GM12872 (cell line): ENCODE measurements around the gene NRIP1.

Experiments
- TF ChIP-seq, protein P1 (sequence below): IDR thresholded peaks from 3 replicates; pipeline ENCODE4 v1.5.1; 2011; ENCODE audit warnings: low read depth, mild to moderate bottlenecking, low read length, moderate library complexity; ENCODE audit not compliant: insufficient read depth

Gene NRIP1

DNA sequence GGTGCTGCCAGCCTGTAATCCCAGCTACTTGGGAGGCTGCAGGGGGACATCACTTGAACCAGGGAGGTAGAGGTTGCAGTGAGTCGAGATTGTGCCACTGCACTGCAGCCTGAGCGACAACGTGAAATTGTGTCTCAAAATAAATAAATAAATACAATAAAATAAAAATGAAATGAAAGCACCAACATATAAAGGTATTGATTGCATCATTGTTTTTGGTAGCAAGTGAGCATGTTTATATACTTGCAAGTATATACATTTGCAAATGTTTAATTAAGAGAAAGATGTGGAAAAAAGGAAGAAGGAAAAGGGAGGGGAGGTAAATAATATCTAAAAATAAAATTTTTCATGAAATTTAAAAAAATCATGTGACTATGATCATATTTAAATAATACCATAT is 32.8 kb upstream of the NRIP1 start:
- TF ChIP-seq, protein P1, sequence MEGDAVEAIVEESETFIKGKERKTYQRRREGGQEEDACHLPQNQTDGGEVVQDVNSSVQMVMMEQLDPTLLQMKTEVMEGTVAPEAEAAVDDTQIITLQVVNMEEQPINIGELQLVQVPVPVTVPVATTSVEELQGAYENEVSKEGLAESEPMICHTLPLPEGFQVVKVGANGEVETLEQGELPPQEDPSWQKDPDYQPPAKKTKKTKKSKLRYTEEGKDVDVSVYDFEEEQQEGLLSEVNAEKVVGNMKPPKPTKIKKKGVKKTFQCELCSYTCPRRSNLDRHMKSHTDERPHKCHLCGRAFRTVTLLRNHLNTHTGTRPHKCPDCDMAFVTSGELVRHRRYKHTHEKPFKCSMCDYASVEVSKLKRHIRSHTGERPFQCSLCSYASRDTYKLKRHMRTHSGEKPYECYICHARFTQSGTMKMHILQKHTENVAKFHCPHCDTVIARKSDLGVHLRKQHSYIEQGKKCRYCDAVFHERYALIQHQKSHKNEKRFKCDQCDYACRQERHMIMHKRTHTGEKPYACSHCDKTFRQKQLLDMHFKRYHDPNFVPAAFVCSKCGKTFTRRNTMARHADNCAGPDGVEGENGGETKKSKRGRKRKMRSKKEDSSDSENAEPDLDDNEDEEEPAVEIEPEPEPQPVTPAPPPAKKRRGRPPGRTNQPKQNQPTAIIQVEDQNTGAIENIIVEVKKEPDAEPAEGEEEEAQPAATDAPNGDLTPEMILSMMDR, result no peak

DNA sequence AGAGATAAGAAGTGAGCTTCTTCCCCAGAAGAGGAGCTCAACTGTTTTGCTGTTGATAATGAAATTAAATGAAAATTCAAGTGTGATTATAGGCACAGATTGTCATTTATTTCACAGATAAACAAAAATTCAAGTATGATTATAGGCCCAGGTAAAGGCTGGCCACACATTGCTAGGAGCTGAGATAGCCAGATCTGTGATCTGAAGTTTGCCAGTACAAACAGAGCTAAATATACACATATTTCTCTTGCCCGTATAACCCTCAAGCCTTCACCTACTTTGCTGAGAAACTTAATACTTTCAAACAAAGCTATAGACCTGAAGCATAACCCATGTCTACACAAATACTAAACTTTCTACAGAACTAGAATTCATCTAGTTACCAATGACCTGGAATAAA is 31.3 kb upstream of the NRIP1 start:
- TF ChIP-seq, protein P1, result no peak

DNA sequence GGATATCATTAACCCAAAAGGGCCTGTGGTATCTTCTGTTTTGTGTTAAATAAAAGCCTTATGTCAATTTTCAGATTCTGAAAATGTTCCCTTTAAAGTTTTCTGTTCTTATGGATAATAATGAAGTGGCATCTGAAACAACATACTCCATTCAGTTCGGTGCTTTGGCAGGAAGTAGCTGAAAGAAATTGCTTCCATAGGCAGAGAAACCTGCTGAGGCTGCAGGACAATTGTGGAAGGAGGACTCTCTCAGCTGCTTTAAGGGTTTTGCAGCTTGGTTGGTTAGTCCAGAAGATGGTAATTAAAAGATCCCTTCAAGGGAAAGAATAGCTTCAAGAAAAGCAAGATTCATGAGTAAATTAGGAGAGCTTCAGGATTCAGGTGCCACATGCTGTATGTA is 30.5 kb upstream of the NRIP1 start:
- TF ChIP-seq, protein P1, result no peak

DNA sequence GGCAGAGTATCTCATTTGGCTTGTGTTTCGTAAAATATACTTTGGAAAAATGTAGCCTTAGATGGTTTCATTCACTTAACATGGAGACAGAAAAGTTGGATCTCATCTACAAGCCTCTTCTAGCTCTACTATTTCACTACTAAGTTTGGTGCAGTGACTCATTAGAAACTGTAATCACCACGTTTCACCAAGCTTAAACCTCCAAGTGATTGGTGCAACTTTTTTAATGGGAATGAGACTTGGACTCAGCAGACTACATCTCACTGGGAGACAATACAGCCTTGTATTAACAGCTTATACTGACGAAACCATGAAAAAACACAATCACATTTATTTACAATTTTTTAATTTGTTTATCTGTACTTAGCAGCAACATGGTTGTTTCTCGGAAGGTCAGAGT is 29.9 kb upstream of the NRIP1 start:
- TF ChIP-seq, protein P1, result no peak

GRCh38 chr21:15093216-15093615 is 28.4 kb upstream of the NRIP1 start:
- TF ChIP-seq, protein P1, result no peak

DNA sequence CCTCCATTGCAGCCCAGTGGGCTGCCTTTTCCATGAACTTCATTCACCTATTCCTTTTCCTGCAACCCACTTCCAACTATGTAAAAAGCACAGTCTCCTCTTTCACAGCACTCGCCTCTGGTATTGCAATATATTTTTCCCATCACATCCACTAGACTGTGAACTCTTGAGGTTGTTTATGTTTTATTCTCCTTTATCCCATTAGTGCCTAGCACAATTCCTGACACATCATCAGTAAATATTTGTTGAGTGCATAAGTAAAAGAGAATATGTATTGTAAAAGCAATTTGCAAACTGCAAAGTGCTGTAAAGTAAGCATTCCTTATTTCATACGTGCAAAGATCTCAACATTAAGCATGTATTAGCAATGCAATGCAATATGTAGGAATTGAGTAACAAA is 27.9 kb upstream of the NRIP1 start:
- TF ChIP-seq, protein P1, result no peak

DNA sequence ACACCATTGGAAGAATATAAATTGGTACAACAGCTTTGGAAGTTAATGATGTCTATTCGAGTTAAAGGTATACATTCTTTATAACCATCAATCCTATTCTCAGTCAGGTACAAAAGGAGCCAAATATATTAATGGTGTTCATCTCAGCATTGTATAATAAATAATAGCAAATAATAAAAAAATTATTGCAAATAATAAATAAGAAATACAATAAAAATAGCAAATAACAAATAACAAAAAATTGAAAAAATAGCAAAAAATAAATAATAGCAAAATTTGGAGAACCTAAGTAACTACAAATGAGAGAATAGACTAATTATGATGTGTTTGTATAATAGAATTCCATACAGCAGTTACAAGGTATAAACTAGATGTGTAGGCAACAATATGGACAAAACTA is 25.6 kb upstream of the NRIP1 start:
- TF ChIP-seq, protein P1, result no peak

DNA sequence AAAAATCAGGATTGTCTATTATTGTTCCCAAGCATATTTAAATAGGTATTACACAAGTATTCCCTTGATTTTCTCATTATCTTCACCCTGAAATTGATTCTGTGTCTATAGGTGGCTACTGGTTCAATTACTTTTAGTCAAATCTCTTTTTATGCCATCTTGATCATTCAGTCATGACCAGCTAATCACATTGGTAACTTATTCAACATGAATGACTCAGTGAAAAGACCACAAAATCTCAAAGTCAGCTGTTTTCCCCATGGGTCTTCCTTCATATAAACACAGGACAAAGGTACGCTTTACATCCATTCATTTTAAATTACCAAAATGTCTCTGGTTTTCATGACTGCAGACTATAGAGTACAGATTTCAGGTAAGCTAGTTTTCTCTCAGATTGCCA is 23.7 kb upstream of the NRIP1 start:
- TF ChIP-seq, protein P1, result no peak
